ENCODE measurements around the gene DENND2D. TPM values are rescaled to one million over a fixed set of nuclear protein-coding genes. Genes with fewer than 3 reads are reported as not detected.
A peak's percentile ranks its signal among the peaks of the same experiment; 100 is the strongest.

DENND2D gene
- total and polyA plus RNA-seq, 10 of the 15 experiments (the other 5 are each of a cell fraction or from before 2014, with no cell fraction given): 149 to 375 (median 172) TPM

GRCh38 chr1:111227851-111228747 lies 27.7 kb upstream of the DENND2D start:
- H3K9ac ChIP-seq (ENCODE audit: control insufficient read depth, insufficient read depth, low read length): no peak overlapping the region
- no peak overlapping the region for H2AFZ ChIP-seq (ENCODE audit: control insufficient read depth, low read depth, low read length)
- ChIA-PET POLR2A (interaction anchor here (0.5 kb wide), 1 partner anchor 225 kb away, joined by 5 read pairs; no protein-coding TSS in a partner anchor), RAD21 (ENCODE audit: unreplicated experiment) (interaction anchor here (1.1 to 2.2 kb wide), 4 partner anchors 8 to 29 kb away, joined by 3 to 9 read pairs (median 4); no protein-coding TSS in a partner anchor), CTCF (interaction anchor here (0.7 to 7.4 kb wide), 7 partner anchors 30 to 252 kb away, joined by 3 to 117 read pairs (median 3); no protein-coding TSS in a partner anchor), SMC1A (ENCODE audit: uncharacterized antibody, unreplicated experiment) (interaction anchor here (0.6 to 2.8 kb wide), 6 partner anchors 8 to 542 kb away, joined by 3 to 13 read pairs (median 4); no protein-coding TSS in a partner anchor)
- H3K79me2 ChIP-seq (ENCODE audit: control insufficient read depth, insufficient read depth, low read length): peaks cover 15% of the 10 kb centered on the region
- no peak for FAIRE-seq
- TF ChIP-seq EGR1 (IDR thresholded peaks at IDR 0.05; ENCODE audit: borderline replicate concordance in 1 of 2, low read depth in 2 of 2, low read length in 2 of 2): no peak
- TF ChIP-seq ZNF274 (IDR thresholded peaks at IDR 0.05; ENCODE audit: insufficient read depth, insufficient read length): no peak
- no peak for TF ChIP-seq NR2F1 (conservative IDR thresholded peaks at IDR 0.05)
- TF ChIP-seq, protein P1, sequence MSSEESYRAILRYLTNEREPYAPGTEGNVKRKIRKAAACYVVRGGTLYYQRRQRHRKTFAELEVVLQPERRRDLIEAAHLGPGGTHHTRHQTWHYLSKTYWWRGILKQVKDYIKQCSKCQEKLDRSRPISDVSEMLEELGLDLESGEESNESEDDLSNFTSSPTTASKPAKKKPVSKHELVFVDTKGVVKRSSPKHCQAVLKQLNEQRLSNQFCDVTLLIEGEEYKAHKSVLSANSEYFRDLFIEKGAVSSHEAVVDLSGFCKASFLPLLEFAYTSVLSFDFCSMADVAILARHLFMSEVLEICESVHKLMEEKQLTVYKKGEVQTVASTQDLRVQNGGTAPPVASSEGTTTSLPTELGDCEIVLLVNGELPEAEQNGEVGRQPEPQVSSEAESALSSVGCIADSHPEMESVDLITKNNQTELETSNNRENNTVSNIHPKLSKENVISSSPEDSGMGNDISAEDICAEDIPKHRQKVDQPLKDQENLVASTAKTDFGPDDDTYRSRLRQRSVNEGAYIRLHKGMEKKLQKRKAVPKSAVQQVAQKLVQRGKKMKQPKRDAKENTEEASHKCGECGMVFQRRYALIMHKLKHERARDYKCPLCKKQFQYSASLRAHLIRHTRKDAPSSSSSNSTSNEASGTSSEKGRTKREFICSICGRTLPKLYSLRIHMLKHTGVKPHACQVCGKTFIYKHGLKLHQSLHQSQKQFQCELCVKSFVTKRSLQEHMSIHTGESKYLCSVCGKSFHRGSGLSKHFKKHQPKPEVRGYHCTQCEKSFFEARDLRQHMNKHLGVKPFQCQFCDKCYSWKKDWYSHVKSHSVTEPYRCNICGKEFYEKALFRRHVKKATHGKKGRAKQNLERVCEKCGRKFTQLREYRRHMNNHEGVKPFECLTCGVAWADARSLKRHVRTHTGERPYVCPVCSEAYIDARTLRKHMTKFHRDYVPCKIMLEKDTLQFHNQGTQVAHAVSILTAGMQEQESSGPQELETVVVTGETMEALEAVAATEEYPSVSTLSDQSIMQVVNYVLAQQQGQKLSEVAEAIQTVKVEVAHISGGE (CRISPR knock-in tag; IDR thresholded peaks at IDR 0.05): no peak
- TF ChIP-seq, protein P2, sequence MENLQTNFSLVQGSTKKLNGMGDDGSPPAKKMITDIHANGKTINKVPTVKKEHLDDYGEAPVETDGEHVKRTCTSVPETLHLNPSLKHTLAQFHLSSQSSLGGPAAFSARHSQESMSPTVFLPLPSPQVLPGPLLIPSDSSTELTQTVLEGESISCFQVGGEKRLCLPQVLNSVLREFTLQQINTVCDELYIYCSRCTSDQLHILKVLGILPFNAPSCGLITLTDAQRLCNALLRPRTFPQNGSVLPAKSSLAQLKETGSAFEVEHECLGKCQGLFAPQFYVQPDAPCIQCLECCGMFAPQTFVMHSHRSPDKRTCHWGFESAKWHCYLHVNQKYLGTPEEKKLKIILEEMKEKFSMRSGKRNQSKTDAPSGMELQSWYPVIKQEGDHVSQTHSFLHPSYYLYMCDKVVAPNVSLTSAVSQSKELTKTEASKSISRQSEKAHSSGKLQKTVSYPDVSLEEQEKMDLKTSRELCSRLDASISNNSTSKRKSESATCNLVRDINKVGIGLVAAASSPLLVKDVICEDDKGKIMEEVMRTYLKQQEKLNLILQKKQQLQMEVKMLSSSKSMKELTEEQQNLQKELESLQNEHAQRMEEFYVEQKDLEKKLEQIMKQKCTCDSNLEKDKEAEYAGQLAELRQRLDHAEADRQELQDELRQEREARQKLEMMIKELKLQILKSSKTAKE (IDR thresholded peaks at IDR 0.05; ENCODE audit: low read depth, poor library complexity, severe bottlenecking): no peak
- no peak for TF ChIP-seq ELK1 (IDR thresholded peaks at IDR 0.05; ENCODE audit: low read depth, low read length)
- TF ChIP-seq IKZF1 (conservative IDR thresholded peaks at IDR 0.05): no peak
- TF ChIP-seq NFYA (IDR thresholded peaks at IDR 0.05; ENCODE audit: borderline replicate concordance, low read depth, low read length): no peak
- no peak for TF ChIP-seq ETV6 (conservative IDR thresholded peaks at IDR 0.05 in 1 of 2, IDR thresholded peaks at IDR 0.05 in 1 of 2; ENCODE audit: borderline replicate concordance in 1 of 2, low read depth in 1 of 2)
- no peaks in the 10 kb centered on the region for H4K20me1 ChIP-seq (ENCODE audit: control insufficient read depth, insufficient read depth)
- no peaks in the 10 kb centered on the region for H3K9me3 ChIP-seq (replicated peaks; ENCODE audit: control insufficient read depth, insufficient read depth, low read length)
- ATAC-seq: no peak; the same call in 2 of the 3 replicates
- H3K4me1 ChIP-seq (ENCODE audit: control insufficient read depth, insufficient read depth, low read length): peaks cover 54% of the 10 kb centered on the region
- no TSS peak for BruUV-seq (replicated peaks)
- H3K27me3 ChIP-seq (replicated peaks in 1 of 2; ENCODE audit: control insufficient read depth in 2 of 2, insufficient read depth in 2 of 2, low read length in 1 of 2): no peaks in the 10 kb centered on the region
- WGBS (ENCODE audit: insufficient coverage, insufficient replicate concordance, low lambda C conversion rate, missing lambda C conversion rate): 85% methylated on average over 6 of the region's 6 CpGs
- DNase-seq (ENCODE audit: low read depth, low spot score): no peak
- H3K36me3 ChIP-seq (ENCODE audit: control insufficient read depth in 2 of 2, insufficient read depth in 2 of 2, low read length in 1 of 2): no peaks in the 10 kb centered on the region
- no peak overlapping the region for H3K4me3 ChIP-seq
- H3K27ac ChIP-seq (ENCODE audit: control insufficient read depth, insufficient read depth): 0 out of 2 replicates have a peak overlapping the region, but pooled peaks have one; percentile 3
- H3K4me2 ChIP-seq (ENCODE audit: control insufficient read depth, insufficient read depth): no peak overlapping the region
- in situ Hi-C loops (cut with MboI): loop anchor here (5.0 to 10.0 kb wide), 2 partner anchors 164 to 537 kb away; no protein-coding TSS in a partner anchor
- intact Hi-C loops (cut with micrococcal nuclease; ENCODE audit: unreplicated experiment): loop anchor here (10.0 kb wide), 2 partner anchors 247 to 593 kb away; partner anchors contain the start of gene C1orf162
